Loucy (cell line): Measurements from ENCODE around the gene ERCC6L.
A peak's percentile ranks its signal among the peaks of the same experiment; 100 is the strongest.

Experiments
- H2AFZ ChIP-seq: fragments of 200-600 bp; sonication (generic); 2 replicates; pipeline ENCODE4 v1.6.0; 2016; ENCODE audit warnings: antibody characterized with exemption, mild to moderate bottlenecking, low read length, moderate library complexity
- H3F3A ChIP-seq: fragments of 200-600 bp; 2 replicates; pipeline ENCODE4 v1.6.0; 2016; ENCODE audit warnings: antibody characterized with exemption, low read depth, mild to moderate bottlenecking
- H3K27me3 ChIP-seq: fragments of 200-600 bp; sonication (generic); 2 replicates; pipeline ENCODE4 v1.6.1; 2014; ENCODE audit warnings: low read length, mild to moderate bottlenecking; ENCODE audit not compliant: insufficient read depth, poor library complexity, severe bottlenecking
- H3K36me3 ChIP-seq: fragments of 200-600 bp; sonication (generic); 2 replicates; pipeline ENCODE4 v1.6.1; 2016; ENCODE audit warnings: low read length; ENCODE audit not compliant: insufficient read depth
- H3K4me1 ChIP-seq: fragments of 200-600 bp; sonication (generic); 2 replicates; pipeline ENCODE4 v1.5.1; 2014; ENCODE audit warnings: low read length, mild to moderate bottlenecking; ENCODE audit not compliant: insufficient read depth, poor library complexity, severe bottlenecking
- H3K4me2 ChIP-seq: fragments of 200-600 bp; sonication (generic); 2 replicates; pipeline ENCODE4 v1.6.0; 2014; ENCODE audit warnings: antibody characterized with exemption, low read length, low read depth, mild to moderate bottlenecking; ENCODE audit not compliant: poor library complexity, severe bottlenecking
- H3K4me3 ChIP-seq: fragments of 200-600 bp; sonication (generic); 2 replicates; pipeline ENCODE4 v1.5.1; 2014; ENCODE audit warnings: low read length, mild to moderate bottlenecking, mixed read lengths; ENCODE audit not compliant: poor library complexity, severe bottlenecking
- H3K79me2 ChIP-seq: fragments of 200-600 bp; sonication (generic); 2 replicates; pipeline ENCODE4 v1.6.1; 2014; ENCODE audit warnings: low read length; ENCODE audit not compliant: insufficient read depth
- H3K9ac ChIP-seq: fragments of 200-600 bp; sonication (generic); 2 replicates; pipeline ENCODE4 v1.6.0; 2014; ENCODE audit warnings: mild to moderate bottlenecking, low read depth, low read length, moderate library complexity; ENCODE audit not compliant: poor library complexity, severe bottlenecking
- H3K9me2 ChIP-seq: fragments of 200-600 bp; sonication (generic); replicated peaks from 2 replicates; pipeline ENCODE4 v1.6.1; 2016; ENCODE audit warnings: low read depth, low read length, mixed read lengths
- H3K9me3 ChIP-seq: fragments of 200-600 bp; sonication (generic); 2 replicates; pipeline ENCODE4 v1.6.1; 2014; ENCODE audit warnings: mild to moderate bottlenecking, antibody characterized with exemption, low read length, low read depth; ENCODE audit not compliant: insufficient read depth
- H4K20me1 ChIP-seq: fragments of 200-600 bp; sonication (generic); 2 replicates; pipeline ENCODE4 v1.6.0; 2014; ENCODE audit warnings: antibody characterized with exemption, low read length, mild to moderate bottlenecking; ENCODE audit not compliant: insufficient read depth, poor library complexity, severe bottlenecking
- EZH2phosphoT487 ChIP-seq: fragments of 200-600 bp; IDR thresholded peaks from 2 replicates; pipeline ENCODE4 v1.6.1; 2018; ENCODE audit warnings: antibody characterized with exemption, mild to moderate bottlenecking, moderate library complexity, borderline replicate concordance
- TF ChIP-seq, protein P1 (sequence below): fragments of 200-600 bp; sonication (generic); conservative IDR thresholded peaks from 2 replicates; pipeline ENCODE4 v1.5.1; 2014; ENCODE audit warnings: mild to moderate bottlenecking, antibody characterized with exemption, low read length

Gene ERCC6L, protein sequence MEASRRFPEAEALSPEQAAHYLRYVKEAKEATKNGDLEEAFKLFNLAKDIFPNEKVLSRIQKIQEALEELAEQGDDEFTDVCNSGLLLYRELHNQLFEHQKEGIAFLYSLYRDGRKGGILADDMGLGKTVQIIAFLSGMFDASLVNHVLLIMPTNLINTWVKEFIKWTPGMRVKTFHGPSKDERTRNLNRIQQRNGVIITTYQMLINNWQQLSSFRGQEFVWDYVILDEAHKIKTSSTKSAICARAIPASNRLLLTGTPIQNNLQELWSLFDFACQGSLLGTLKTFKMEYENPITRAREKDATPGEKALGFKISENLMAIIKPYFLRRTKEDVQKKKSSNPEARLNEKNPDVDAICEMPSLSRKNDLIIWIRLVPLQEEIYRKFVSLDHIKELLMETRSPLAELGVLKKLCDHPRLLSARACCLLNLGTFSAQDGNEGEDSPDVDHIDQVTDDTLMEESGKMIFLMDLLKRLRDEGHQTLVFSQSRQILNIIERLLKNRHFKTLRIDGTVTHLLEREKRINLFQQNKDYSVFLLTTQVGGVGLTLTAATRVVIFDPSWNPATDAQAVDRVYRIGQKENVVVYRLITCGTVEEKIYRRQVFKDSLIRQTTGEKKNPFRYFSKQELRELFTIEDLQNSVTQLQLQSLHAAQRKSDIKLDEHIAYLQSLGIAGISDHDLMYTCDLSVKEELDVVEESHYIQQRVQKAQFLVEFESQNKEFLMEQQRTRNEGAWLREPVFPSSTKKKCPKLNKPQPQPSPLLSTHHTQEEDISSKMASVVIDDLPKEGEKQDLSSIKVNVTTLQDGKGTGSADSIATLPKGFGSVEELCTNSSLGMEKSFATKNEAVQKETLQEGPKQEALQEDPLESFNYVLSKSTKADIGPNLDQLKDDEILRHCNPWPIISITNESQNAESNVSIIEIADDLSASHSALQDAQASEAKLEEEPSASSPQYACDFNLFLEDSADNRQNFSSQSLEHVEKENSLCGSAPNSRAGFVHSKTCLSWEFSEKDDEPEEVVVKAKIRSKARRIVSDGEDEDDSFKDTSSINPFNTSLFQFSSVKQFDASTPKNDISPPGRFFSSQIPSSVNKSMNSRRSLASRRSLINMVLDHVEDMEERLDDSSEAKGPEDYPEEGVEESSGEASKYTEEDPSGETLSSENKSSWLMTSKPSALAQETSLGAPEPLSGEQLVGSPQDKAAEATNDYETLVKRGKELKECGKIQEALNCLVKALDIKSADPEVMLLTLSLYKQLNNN

DNA sequence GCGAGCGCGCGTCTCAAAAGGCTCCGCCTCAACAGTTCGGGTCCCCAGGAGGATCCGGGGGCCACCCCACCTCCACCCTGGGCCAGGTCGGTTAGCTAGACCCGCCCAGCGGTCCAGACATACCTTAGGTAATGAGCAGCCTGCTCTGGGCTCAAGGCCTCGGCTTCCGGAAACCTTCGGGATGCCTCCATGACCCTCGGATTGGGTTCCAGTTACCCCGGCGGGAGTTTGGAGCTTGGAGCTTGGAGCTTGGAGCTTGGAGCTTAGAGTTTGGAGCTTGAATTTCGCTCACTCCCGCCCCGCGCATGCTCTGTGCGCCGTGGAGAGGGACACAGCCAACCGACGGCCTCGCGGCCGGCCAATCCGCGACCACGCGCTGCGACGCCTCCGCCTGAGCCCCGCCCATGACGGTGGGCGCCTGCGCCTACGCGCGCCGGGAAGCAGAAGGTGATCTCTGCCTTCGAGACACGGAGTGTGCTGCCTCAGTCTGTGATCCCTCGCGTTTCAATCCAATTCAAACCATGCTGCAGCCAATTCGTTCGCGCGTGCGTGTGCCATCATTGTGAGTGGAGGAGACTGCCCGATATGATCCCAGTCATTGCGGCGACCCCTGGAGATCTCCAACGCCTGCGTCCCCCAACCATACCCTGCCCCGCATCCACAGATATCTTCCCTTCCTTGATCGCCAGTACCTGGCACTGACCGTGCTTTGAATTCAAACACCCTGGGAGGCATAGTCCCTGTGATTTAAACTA lies at the start of gene ERCC6L:
TSS of gene ERCC6L (minus strand) at position 307 of the 755 bp plus-strand sequence. CDS start at position 191, 116 bp downstream.
- Histone ChIP-seq H3K9me3 (no peaks in the 10 kb centered on the region), H3F3A (no peaks in the 10 kb centered on the region), H4K20me1 (no peaks in the 10 kb centered on the region), H3K4me3 (peak within 1 kb of the TSS; percentile 88), H3K9ac (peak within 1 kb of the TSS; percentile 72), H3K9me2 (no peaks in the 10 kb centered on the region), H3K27me3 (no peaks in the 10 kb centered on the region), H3K4me2 (peak within 1 kb of the TSS; percentile 82), H2AFZ (peak within 1 kb of the TSS; percentile 90), H3K4me1 (peaks cover 2% of the 10 kb centered on the region), H3K79me2 (peaks cover 29% of the 10 kb centered on the region), H3K36me3 (no peaks in the 10 kb centered on the region)
- TF ChIP-seq, protein P1, sequence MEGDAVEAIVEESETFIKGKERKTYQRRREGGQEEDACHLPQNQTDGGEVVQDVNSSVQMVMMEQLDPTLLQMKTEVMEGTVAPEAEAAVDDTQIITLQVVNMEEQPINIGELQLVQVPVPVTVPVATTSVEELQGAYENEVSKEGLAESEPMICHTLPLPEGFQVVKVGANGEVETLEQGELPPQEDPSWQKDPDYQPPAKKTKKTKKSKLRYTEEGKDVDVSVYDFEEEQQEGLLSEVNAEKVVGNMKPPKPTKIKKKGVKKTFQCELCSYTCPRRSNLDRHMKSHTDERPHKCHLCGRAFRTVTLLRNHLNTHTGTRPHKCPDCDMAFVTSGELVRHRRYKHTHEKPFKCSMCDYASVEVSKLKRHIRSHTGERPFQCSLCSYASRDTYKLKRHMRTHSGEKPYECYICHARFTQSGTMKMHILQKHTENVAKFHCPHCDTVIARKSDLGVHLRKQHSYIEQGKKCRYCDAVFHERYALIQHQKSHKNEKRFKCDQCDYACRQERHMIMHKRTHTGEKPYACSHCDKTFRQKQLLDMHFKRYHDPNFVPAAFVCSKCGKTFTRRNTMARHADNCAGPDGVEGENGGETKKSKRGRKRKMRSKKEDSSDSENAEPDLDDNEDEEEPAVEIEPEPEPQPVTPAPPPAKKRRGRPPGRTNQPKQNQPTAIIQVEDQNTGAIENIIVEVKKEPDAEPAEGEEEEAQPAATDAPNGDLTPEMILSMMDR = no peak
- no peak for TF ChIP-seq EZH2phosphoT487

DNA sequence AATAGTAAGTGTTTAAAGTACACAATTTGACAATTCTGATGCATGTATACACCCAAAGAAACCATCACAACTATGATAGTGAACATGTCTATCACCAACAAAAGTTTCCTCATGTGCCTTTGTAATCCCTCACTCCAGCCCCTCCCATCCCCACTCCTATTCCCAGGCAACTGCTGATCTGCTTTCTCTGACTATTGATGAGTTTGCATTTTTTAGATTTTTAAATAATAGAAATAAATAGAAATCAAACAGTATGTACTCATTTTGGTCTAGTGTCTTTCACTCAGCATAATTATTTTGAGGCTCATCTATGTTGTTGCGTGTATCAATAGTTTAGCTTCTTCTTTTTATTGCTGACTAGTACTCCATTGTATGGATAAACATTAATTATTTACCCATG lies 43.5 kb upstream of the ERCC6L start:
- H3K36me3 ChIP-seq = no peaks in the 10 kb centered on the region
- no peaks in the 10 kb centered on the region for H4K20me1 ChIP-seq
- no peaks in the 10 kb centered on the region for H3K79me2 ChIP-seq
- no peaks in the 10 kb centered on the region for H3K4me1 ChIP-seq
- H2AFZ ChIP-seq = no peak overlapping the region
- H3K9me2 ChIP-seq = no peaks in the 10 kb centered on the region
- H3F3A ChIP-seq = no peaks in the 10 kb centered on the region
- no peak overlapping the region for H3K9ac ChIP-seq
- TF ChIP-seq, protein P1 = no peak
- no peak for TF ChIP-seq EZH2phosphoT487
- no peak overlapping the region for H3K4me2 ChIP-seq
- H3K4me3 ChIP-seq = no peak overlapping the region
- H3K9me3 ChIP-seq = no peaks in the 10 kb centered on the region
- H3K27me3 ChIP-seq = no peaks in the 10 kb centered on the region
